T-cell (primary cell): Measurements from ENCODE around the gene ZYG11B. TPM values are rescaled to one million over a fixed set of nuclear protein-coding genes. Genes with fewer than 3 reads are reported as not detected.

ENCODE experiments used
- ATAC-seq, 4 experiments: fragments of 200-7000 bp in 3 of 4; fragments of 150-1000 bp in 1 of 4; cut with Tn5 transposase; replicated peaks in 1 of 4; 1 replicate in 3 of 4; 2 replicates in 1 of 4; pipeline ENCODE4 v1.10.0; 2021; ENCODE audit warnings: moderate library complexity in 3 of 4, mild to moderate bottlenecking in 2 of 4, moderate number of reproducible peaks in 1 of 4
- CTCF ChIA-PET, 2 donors: fragments of 300-600 bp; sonication (Branson Sonifier 250); formaldehyde crosslinking; loops; one replicate each; lab custom pipeline; 2022; ENCODE audit warnings: antibody characterized with exemption in 2 of 2; lab: Charles Lee
- POLR2A ChIA-PET, 2 donors: fragments of 300-600 bp; sonication (Branson Sonifier 250); formaldehyde crosslinking; loops; one replicate each; lab custom pipeline; 2022; ENCODE audit warnings: antibody characterized with exemption in 2 of 2; lab: Charles Lee
- DNase-seq, 35 experiments: peaks; one replicate each; pipeline versions ENCODE4 v3.0.0 to v3.0.0-alpha.2; 2013 to 2023
- H3K27ac ChIP-seq: one replicate; pipeline ENCODE4 v1.5.1; 2013; ENCODE audit warnings: low read length
- H3K27me3 ChIP-seq, 2 experiments: replicated peaks in 1 of 2; 1 replicate in 1 of 2; 2 replicates in 1 of 2; pipeline versions ENCODE4 v1.6.1 to v1.7.0; 2013; ENCODE audit warnings: low read length in 1 of 2, mixed read lengths in 1 of 2; ENCODE audit not compliant: control insufficient read depth in 2 of 2, insufficient read depth in 2 of 2; ENCODE audit errors: extremely low read depth in 1 of 2
- H3K36me3 ChIP-seq, 2 donors: 1 replicate in 1 of 2; 2 replicates in 1 of 2; pipeline versions ENCODE4 v1.6.1 to v1.7.0; 2013; ENCODE audit warnings: low read length in 1 of 2; ENCODE audit not compliant: control insufficient read depth in 2 of 2, insufficient read depth in 1 of 2; ENCODE audit errors: extremely low read depth in 1 of 2
- H3K4me1 ChIP-seq, 2 experiments: 1 replicate in 1 of 2; 2 replicates in 1 of 2; pipeline versions ENCODE4 v1.6.1 to v1.7.0; 2013; ENCODE audit warnings: low read length in 2 of 2, mixed read lengths in 1 of 2; ENCODE audit not compliant: insufficient read depth in 2 of 2, control insufficient read depth in 1 of 2; ENCODE audit errors: extremely low read depth in 1 of 2
- H3K4me3 ChIP-seq, 2 donors: 1 replicate in 1 of 2; 2 replicates in 1 of 2; pipeline versions ENCODE4 v1.5.1 to v1.7.0; 2013; ENCODE audit warnings: mild to moderate bottlenecking in 2 of 2, low read length in 1 of 2, moderate library complexity in 1 of 2; ENCODE audit not compliant: control insufficient read depth in 1 of 2; ENCODE audit errors: extremely low read depth in 1 of 2
- H3K9me3 ChIP-seq: 2 replicates; pipeline ENCODE4 v1.7.0; 2013
- H3K27ac Mint-ChIP-seq, 2 donors: one replicate each; pipeline ENCODE4 v1.8.0; 2020 to 2021; ENCODE audit warnings: mild to moderate bottlenecking in 2 of 2, mixed read lengths in 2 of 2
- H3K27me3 Mint-ChIP-seq, 2 donors: one replicate each; pipeline ENCODE4 v1.8.0; 2021 to 2022; ENCODE audit warnings: mixed read lengths in 2 of 2
- H3K36me3 Mint-ChIP-seq: one replicate; pipeline ENCODE4 v1.8.0; 2021; ENCODE audit warnings: mixed read lengths
- H3K4me1 Mint-ChIP-seq, 3 donors: one replicate each; pipeline ENCODE4 v1.8.0; 2020 to 2022; ENCODE audit warnings: mixed read lengths in 3 of 3, mild to moderate bottlenecking in 1 of 3
- H3K4me3 Mint-ChIP-seq, 3 donors: one replicate each; pipeline ENCODE4 v1.8.0; 2020 to 2022; ENCODE audit warnings: mild to moderate bottlenecking in 3 of 3, mixed read lengths in 3 of 3, moderate library complexity in 3 of 3
- H3K9me3 Mint-ChIP-seq, 3 donors: one replicate each; pipeline ENCODE4 v1.8.0; 2020 to 2022; ENCODE audit warnings: mixed read lengths in 3 of 3
- WGBS: methylation state at CpG from one replicate; pipeline ENCODE4 v1.1.5; 2013; ENCODE audit warnings: missing lambda C conversion rate; ENCODE audit not compliant: insufficient coverage; 5-methylcytosine and 5-hydroxymethylcytosine counted together
- total RNA-seq, 35 experiments: library from RNA in 6 of 35; stranded (reverse) in 6 of 35; fragments of 120-200 nt in 1 of 35; gene quantifications; one replicate each; pipeline versions ENCODE4 v1.2.1 to v1.2.4 and lab custom pipeline; 2013 to 2026

ZYG11B gene
- total RNA-seq, 5 donors from 2014 or later (not counting 1 experiment from before 2014, with no cell fraction given): 16.6 to 22.2 (median 20.1) TPM

DNA sequence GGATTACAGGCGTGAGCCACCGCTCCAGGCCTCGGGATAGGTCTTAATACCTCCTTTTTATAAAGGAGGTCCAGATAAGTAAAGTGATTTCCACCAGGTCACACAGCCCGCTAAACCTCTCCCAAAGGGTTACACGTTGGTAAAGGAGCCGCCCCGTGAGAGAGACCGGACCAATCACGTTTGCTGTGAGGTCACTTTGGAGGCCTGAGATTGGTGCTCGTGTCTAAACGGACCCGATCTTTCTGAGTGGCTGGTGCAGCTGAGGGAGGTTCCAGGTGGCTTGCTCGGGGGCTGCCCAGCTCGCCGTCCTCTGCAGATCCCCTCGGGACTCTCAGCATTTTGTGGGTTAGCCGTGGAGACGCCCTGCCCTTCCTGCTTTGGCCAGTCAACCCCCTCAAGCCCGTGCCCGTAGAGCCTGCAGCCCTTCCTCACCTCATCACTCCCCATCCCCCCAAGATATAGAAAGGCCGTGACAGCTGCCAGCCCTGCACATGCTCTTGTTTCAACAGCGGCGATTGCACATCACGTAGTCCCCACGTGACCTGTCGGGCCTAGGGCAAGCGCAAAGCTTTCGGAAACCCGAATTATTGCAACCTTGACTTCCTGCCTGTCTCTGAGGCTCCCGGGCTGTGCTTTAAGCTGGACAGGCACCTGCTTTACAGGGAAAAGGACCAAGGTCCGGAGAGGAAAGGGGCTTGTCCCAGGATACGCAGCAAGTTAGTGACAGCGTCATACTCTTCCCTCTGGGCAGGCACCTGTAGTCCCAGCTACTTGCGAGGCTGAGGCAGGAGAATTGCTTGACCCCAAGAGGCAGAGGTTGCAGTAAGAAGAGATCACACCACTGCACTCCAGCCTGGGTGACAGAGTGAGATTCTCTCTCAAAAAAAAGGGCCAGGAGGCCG is 23.1 kb upstream of the ZYG11B start:
- H3K36me3 ChIP-seq: no peaks in the 10 kb centered on the region
- no peaks in the 10 kb centered on the region for H3K36me3 Mint-ChIP-seq
- H3K27ac Mint-ChIP-seq: peak overlapping the region; percentile 98 to 99
- H3K4me1 ChIP-seq: peaks cover 5 to 20% of the 10 kb centered on the region in 2 experiments
- no peaks in the 10 kb centered on the region for H3K9me3 Mint-ChIP-seq
- H3K4me1 Mint-ChIP-seq: peaks cover 20 to 37% (median 23%) of the 10 kb centered on the region in 3 donors
- peaks cover 0 to 4% of the 10 kb centered on the region in 2 experiments for H3K27me3 ChIP-seq
- peak overlapping the region; percentile 78 to 88 (median 81) for H3K4me3 Mint-ChIP-seq
- ATAC-seq (peak; percentile 90 to 94 (median 91)), DNase-seq (peak; percentile 69 to 89 (median 78))
- no peaks in the 10 kb centered on the region for H3K27me3 Mint-ChIP-seq
- POLR2A ChIA-PET: interaction anchor here (0.5 to 0.9 kb wide), 4 partner anchors 23 to 591 kb away, joined by 3 to 7 read pairs (median 4); partner anchors contain the start of genes ZYG11B (in 2 of the 2), ORC1 (in 1 of the 2) and PRPF38A (in 1 of the 2)
- CTCF ChIA-PET: interaction anchor here (0.5 to 1.2 kb wide), 7 partner anchors 12 to 649 kb away, joined by 3 to 5 read pairs (median 3); partner anchors contain the start of gene ZYG11B (in 1 of the 2)
- H3K4me3 ChIP-seq: peak overlapping the region; percentile 53 to 59
- 6% methylated on average over 28 of the region's 35 CpGs for WGBS
- H3K27ac ChIP-seq: peak overlapping the region; percentile 97
- H3K9me3 ChIP-seq: no peaks in the 10 kb centered on the region

GRCh38 chr1:52706136-52706670 is 20.1 kb upstream of the ZYG11B start:
- no peak for DNase-seq
- Histone ChIP-seq H3K27me3 (peaks cover 0 to 4% of the 10 kb centered on the region in 2 experiments), H3K9me3 (no peaks in the 10 kb centered on the region), H3K4me1 (peaks cover 2 to 15% of the 10 kb centered on the region in 2 experiments), H3K27ac (no peak overlapping the region), H3K4me3 (no peak overlapping the region), H3K36me3 (no peaks in the 10 kb centered on the region)
- peaks cover 15 to 25% (median 16%) of the 10 kb centered on the region in 3 donors for H3K4me1 Mint-ChIP-seq
- H3K36me3 Mint-ChIP-seq: no peaks in the 10 kb centered on the region
- H3K9me3 Mint-ChIP-seq: no peaks in the 10 kb centered on the region
- 100% methylated on average over 2 of the region's 6 CpGs for WGBS
- CTCF ChIA-PET: no interaction called here
- no peak overlapping the region for H3K4me3 Mint-ChIP-seq
- POLR2A ChIA-PET: no interaction called here
- peaks cover 0 to 3% of the 10 kb centered on the region in 2 donors for H3K27me3 Mint-ChIP-seq
- ATAC-seq: no peak
- H3K27ac Mint-ChIP-seq: no peak overlapping the region

- 98% methylated on average over 12 of the region's 18 CpGs for WGBS
- Mint-ChIP-seq H3K27me3 (peaks cover 0 to 3% of the 10 kb centered on the region in 2 donors), H3K9me3 (no peaks in the 10 kb centered on the region), H3K4me1 (peaks cover 14 to 19% (median 15%) of the 10 kb centered on the region in 3 donors), H3K36me3 (no peaks in the 10 kb centered on the region), H3K27ac (peak overlapping the region in 1 of 2 donors; percentile 20), H3K4me3 (no peak overlapping the region)
- POLR2A ChIA-PET: interaction anchor here in 1 of 2 donors (0.5 to 0.7 kb wide), 2 partner anchors 281 to 779 kb away, joined by 4 to 5 read pairs; no protein-coding TSS in a partner anchor
- H3K9me3 ChIP-seq: no peaks in the 10 kb centered on the region
- H3K27me3 ChIP-seq: peaks cover 0 to 4% of the 10 kb centered on the region in 2 experiments
- CTCF ChIA-PET: no interaction called here
- no peaks in the 10 kb centered on the region for H3K36me3 ChIP-seq
- ATAC-seq (no peak), DNase-seq (no peak)
- H3K4me3 ChIP-seq: no peak overlapping the region
- no peak overlapping the region for H3K27ac ChIP-seq
- peaks cover 2 to 15% of the 10 kb centered on the region in 2 experiments for H3K4me1 ChIP-seq
Measured at GRCh38 chr1:52706941-52707926, 19.0 kb upstream of the ZYG11B start.

GRCh38 chr1:52707927-52708655 is 18.2 kb upstream of the ZYG11B start:
- ChIA-PET POLR2A (interaction anchor here in 1 of 2 donors (0.7 kb wide), 1 partner anchor 281 kb away, joined by 5 read pairs; no protein-coding TSS in a partner anchor), CTCF (no interaction called here)
- Mint-ChIP-seq H3K27ac (no peak overlapping the region), H3K4me3 (no peak overlapping the region), H3K4me1 (peaks cover 8 to 12% (median 9%) of the 10 kb centered on the region in 3 donors), H3K27me3 (peaks cover 0 to 3% of the 10 kb centered on the region in 2 donors), H3K9me3 (no peaks in the 10 kb centered on the region), H3K36me3 (no peaks in the 10 kb centered on the region)
- DNase-seq (no peak), ATAC-seq (no peak)
- H3K27me3 ChIP-seq: peaks cover 0 to 5% of the 10 kb centered on the region in 2 experiments
- WGBS: 71% methylated on average over 3 of the region's 5 CpGs
- H3K9me3 ChIP-seq: no peaks in the 10 kb centered on the region
- H3K27ac ChIP-seq: no peak overlapping the region
- H3K4me3 ChIP-seq: no peak overlapping the region
- H3K4me1 ChIP-seq: peaks cover 0 to 9% of the 10 kb centered on the region in 2 experiments
- no peaks in the 10 kb centered on the region for H3K36me3 ChIP-seq

- CTCF ChIA-PET: no interaction called here
- 91% methylated on average over 3 of the region's 6 CpGs for WGBS
- POLR2A ChIA-PET: no interaction called here
- Mint-ChIP-seq H3K4me1 (peaks cover 0 to 4% (median 2%) of the 10 kb centered on the region in 3 donors), H3K27me3 (peaks cover 0 to 3% of the 10 kb centered on the region in 2 donors), H3K27ac (no peak overlapping the region), H3K36me3 (no peaks in the 10 kb centered on the region), H3K4me3 (no peak overlapping the region), H3K9me3 (no peaks in the 10 kb centered on the region)
- DNase-seq (no peak), ATAC-seq (no peak)
- no peaks in the 10 kb centered on the region for H3K9me3 ChIP-seq
- no peaks in the 10 kb centered on the region for H3K36me3 ChIP-seq
- H3K4me3 ChIP-seq: no peak overlapping the region
- peaks cover 0 to 7% of the 10 kb centered on the region in 2 experiments for H3K27me3 ChIP-seq
- no peak overlapping the region for H3K27ac ChIP-seq
- peaks cover 0 to under 1% of the 10 kb centered on the region in 2 experiments for H3K4me1 ChIP-seq
Measured at GRCh38 chr1:52709016-52709415, 17.2 kb upstream of the ZYG11B start.
